HCT116 (cell line): ENCODE results near the gene VEGFA. TPM values are rescaled to one million over a fixed set of nuclear protein-coding genes. Genes with fewer than 3 reads are reported as not detected.
A peak's percentile ranks its signal among the peaks of the same experiment; 100 is the strongest.

ENCODE experiments used
- ATAC-seq: fragments of 200-7000 bp; cut with Tn5 transposase; 2 replicates; pipeline ENCODE4 v1.9.1; 2020; ENCODE audit warnings: mild to moderate bottlenecking, moderate library complexity
- BruUV-seq: library from RNA; stranded (reverse); fragments of 400-500 nt; replicated peaks from 2 replicates; lab custom pipeline; 2021; lab: Mats Ljungman, UMichigan
- CTCF ChIA-PET: fragments of 300-600 bp; sonication (Branson Sonifier 250); formaldehyde crosslinking; loops from one replicate; lab custom pipeline; 2021; ENCODE audit warnings: antibody characterized with exemption; lab: Charles Lee
- POLR2A ChIA-PET: fragments of 300-600, 350-600 bp; sonication (Branson Sonifier 250); formaldehyde crosslinking; loops from one replicate; lab custom pipeline; 2021; ENCODE audit warnings: antibody characterized with exemption; lab: Charles Lee
- RAD21 ChIA-PET, 2 experiments: fragments of 300-600 bp; sonication (Branson Sonifier 250); formaldehyde crosslinking; loops; one replicate each; lab custom pipeline; 2023; ENCODE audit warnings: low total read pairs in 2 of 2; ENCODE audit not compliant: uncharacterized antibody in 2 of 2, unreplicated experiment in 2 of 2, low non-redundant PET in 1 of 2; lab: Charles Lee
- DNase-seq: peaks from one replicate; pipeline ENCODE4 v3.0.0-alpha.2; 2010; ENCODE audit warnings: low read depth, low spot score
- H2AFZ ChIP-seq: fragments of 200-600 bp; shearing (Covaris generic), sonication (generic); 2 replicates; pipeline ENCODE4 v1.6.1; 2017; ENCODE audit warnings: low read depth, mixed run types, mixed read lengths, antibody characterized with exemption, low read length; ENCODE audit not compliant: poor library complexity, severe bottlenecking
- H3K27ac ChIP-seq: 2 replicates; pipeline ENCODE4 v1.5.1; 2012; ENCODE audit warnings: low read depth, low read length
- H3K27me3 ChIP-seq: fragments of 200-600 bp; sonication (generic); 2 replicates; pipeline ENCODE4 v1.6.1; 2016; ENCODE audit warnings: mixed run types, low read length, mixed read lengths; ENCODE audit not compliant: insufficient read depth
- H3K36me3 ChIP-seq, 2 experiments: fragments of 200-500 bp in 1 of 2; fragments of 200-600 bp in 1 of 2; sonication (Bioruptor generic) in 1 of 2; sonication (generic) in 1 of 2; 2 replicates each; pipeline versions ENCODE4 v1.5.1 to v1.6.1; 2014 to 2016; ENCODE audit warnings: low read length in 2 of 2, inconsistent platforms in 1 of 2, mixed read lengths in 1 of 2, mixed run types in 1 of 2; ENCODE audit not compliant: insufficient read depth in 2 of 2, control insufficient read depth in 1 of 2
- H3K4me1 ChIP-seq, 2 experiments: fragments of 200-600 bp in 1 of 2; sonication (generic) in 1 of 2; 2 replicates each; pipeline versions ENCODE4 v1.5.1 to v1.6.1; 2012 to 2017; ENCODE audit warnings: low read length in 2 of 2, inconsistent platforms in 1 of 2, mild to moderate bottlenecking in 1 of 2, mixed read lengths in 1 of 2, mixed run types in 1 of 2, moderate library complexity in 1 of 2; ENCODE audit not compliant: insufficient read depth in 2 of 2, control insufficient read depth in 1 of 2
- H3K4me2 ChIP-seq: fragments of 200-600 bp; sonication (generic); 2 replicates; pipeline ENCODE4 v1.6.1; 2017; ENCODE audit warnings: mixed run types, low read length, mixed read lengths
- H3K4me3 ChIP-seq, 2 experiments: fragments of 200-600 bp in 1 of 2; sonication (generic) in 1 of 2; replicated peaks in 1 of 2; 2 replicates each; pipeline ENCODE4 v1.5.1; 2011 to 2016; ENCODE audit warnings: low read length in 2 of 2, control low read depth in 1 of 2, low read depth in 1 of 2, mild to moderate bottlenecking in 1 of 2, mixed read lengths in 1 of 2, mixed run types in 1 of 2
- H3K79me2 ChIP-seq: fragments of 200-600 bp; sonication (generic); 2 replicates; pipeline ENCODE4 v1.6.1; 2017; ENCODE audit warnings: mild to moderate bottlenecking, mixed run types, low read length, moderate library complexity, mixed read lengths; ENCODE audit not compliant: insufficient read depth
- H3K9ac ChIP-seq: fragments of 200-600 bp; sonication (generic); 2 replicates; pipeline ENCODE4 v1.6.1; 2016; ENCODE audit warnings: low read length, mixed read lengths
- H3K9me2 ChIP-seq: fragments of 200-600 bp; sonication (generic), shearing (Covaris generic); 2 replicates; pipeline ENCODE4 v1.6.1; 2017; ENCODE audit warnings: mixed run types, mild to moderate bottlenecking, moderate library complexity; ENCODE audit not compliant: insufficient read depth
- H3K9me3 ChIP-seq, 2 experiments: fragments of 200-500 bp in 1 of 2; fragments of 200-600 bp in 1 of 2; sonication (Bioruptor generic) in 1 of 2; sonication (generic) in 1 of 2; 2 replicates each; pipeline ENCODE4 v1.6.1; 2014 to 2017; ENCODE audit warnings: low read length in 2 of 2, mixed read lengths in 2 of 2, inconsistent platforms in 1 of 2, low read depth in 1 of 2, mild to moderate bottlenecking in 1 of 2, mixed run types in 1 of 2, moderate library complexity in 1 of 2; ENCODE audit not compliant: control insufficient read depth in 1 of 2, insufficient read depth in 1 of 2
- H4K20me1 ChIP-seq: fragments of 200-600 bp; sonication (generic), shearing (Covaris generic); 2 replicates; pipeline ENCODE4 v1.6.1; 2017; ENCODE audit warnings: mixed run types, mild to moderate bottlenecking, moderate library complexity; ENCODE audit not compliant: insufficient read depth
- CEBPB ChIP-seq: IDR thresholded peaks from 2 replicates; pipeline ENCODE4 v1.6.1; 2012; ENCODE audit warnings: low read depth
- EGR1 ChIP-seq: IDR thresholded peaks from 2 replicates; pipeline ENCODE4 v1.6.1; 2012; ENCODE audit warnings: low read depth
- ELF1 ChIP-seq: IDR thresholded peaks from 2 replicates; pipeline ENCODE4 v1.6.1; 2012; ENCODE audit warnings: low read depth, borderline replicate concordance
- EZH2 ChIP-seq: fragments of 200-600 bp; sonication (generic); IDR thresholded peaks from 2 replicates; pipeline ENCODE4 v1.6.1; 2017; ENCODE audit warnings: antibody characterized with exemption, mixed run types
- FOSL1 ChIP-seq: IDR thresholded peaks from 2 replicates; pipeline ENCODE4 v1.6.1; 2012; ENCODE audit warnings: low read depth
- POLR2AphosphoS5 ChIP-seq: IDR thresholded peaks from 2 replicates; pipeline ENCODE4 v1.6.1; 2011; ENCODE audit warnings: mild to moderate bottlenecking, low read depth, low read length, moderate library complexity
- RAD21 ChIP-seq: IDR thresholded peaks from 2 replicates; pipeline ENCODE4 v1.6.1; 2012; ENCODE audit warnings: low read depth, mild to moderate bottlenecking
- SIN3A ChIP-seq: IDR thresholded peaks from 2 replicates; pipeline ENCODE4 v1.6.1; 2012; ENCODE audit warnings: low read depth
- SP1 ChIP-seq: IDR thresholded peaks from 2 replicates; pipeline ENCODE4 v1.6.1; 2012; ENCODE audit warnings: low read depth
- SRF ChIP-seq: IDR thresholded peaks from 2 replicates; pipeline ENCODE4 v1.6.1; 2012; ENCODE audit warnings: low read depth
- TCF7L2 ChIP-seq: IDR thresholded peaks from 2 replicates; pipeline ENCODE4 v1.7.0; 2011; ENCODE audit warnings: borderline replicate concordance, inconsistent platforms; ENCODE audit not compliant: insufficient read depth, insufficient read length; ENCODE audit errors: extremely low read depth
- YY1 ChIP-seq: IDR thresholded peaks from 2 replicates; pipeline ENCODE4 v1.6.1; 2011; ENCODE audit warnings: low read length, low read depth, moderate library complexity, mild to moderate bottlenecking; ENCODE audit not compliant: insufficient replicate concordance; ENCODE audit errors: extremely low read depth
- ZFX ChIP-seq: fragments of 450-650 bp; IDR thresholded peaks from 2 replicates; pipeline ENCODE4 v1.6.1; 2017
- ZNF274 ChIP-seq: fragments of 200-500 bp; sonication (Bioruptor generic); IDR thresholded peaks from 2 replicates; pipeline ENCODE4 v1.6.1; 2014; ENCODE audit warnings: mild to moderate bottlenecking, low read depth, low read length, inconsistent platforms
- intact Hi-C: fragments of 100-400 bp; cut with micrococcal nuclease; formaldehyde crosslinking; loops from 2 replicates; pipeline ENCODE4 v1.10.0; 2022
- total RNA-seq: library from RNA; stranded (reverse); gene quantifications from one replicate; pipeline ENCODE4 v1.2.1, GENCODE V29; 2021; ENCODE audit not compliant: unreplicated experiment
- TF ChIP-seq, protein P1 (sequence below): IDR thresholded peaks from 2 replicates; pipeline ENCODE4 v1.6.1; 2012
- TF ChIP-seq, protein P2 (sequence below): IDR thresholded peaks from 2 replicates; pipeline ENCODE4 v1.6.1; 2012
- TF ChIP-seq, protein P3 (sequence below), 3 experiments: fragments of 200-600 bp in 1 of 3; sonication (generic) in 1 of 3; IDR thresholded peaks in 2 of 3; conservative IDR thresholded peaks in 1 of 3; 2 replicates each; pipeline ENCODE4 v1.5.1; 2012 to 2017; ENCODE audit warnings: low read depth in 2 of 3, low read length in 2 of 3, antibody characterized with exemption in 1 of 3, borderline replicate concordance in 1 of 3, control low read depth in 1 of 3, mild to moderate bottlenecking in 1 of 3, mixed read lengths in 1 of 3, mixed run types in 1 of 3, moderate library complexity in 1 of 3; ENCODE audit not compliant: insufficient read depth in 1 of 3

VEGFA gene
- total RNA-seq, 1 experiment from 2014 or later, result 112 TPM

DNA sequence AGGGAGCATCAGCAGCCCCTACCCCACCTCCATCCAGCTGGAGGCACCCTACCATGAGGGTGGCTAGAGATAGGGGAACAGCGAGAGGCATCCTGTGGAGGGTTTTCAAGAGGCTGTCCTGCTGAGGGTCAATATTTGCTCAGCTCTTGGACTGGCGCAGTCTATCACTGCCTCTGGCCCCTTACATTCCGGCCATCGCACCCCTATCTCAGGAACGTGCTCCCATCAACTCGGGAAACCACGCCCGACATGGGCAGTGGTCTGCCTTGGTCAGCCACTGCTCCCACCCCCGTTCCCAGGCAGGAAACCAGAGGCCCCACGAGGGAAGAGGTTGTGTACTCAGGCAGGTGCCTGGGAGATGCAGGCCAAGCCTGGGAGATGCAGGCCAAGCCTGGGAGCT lies 57.9 kb downstream of the VEGFA start:
- no peak overlapping the region for H3K27ac ChIP-seq
- H2AFZ ChIP-seq, result no peak overlapping the region
- CTCF ChIA-PET, result no interaction called here
- H3K4me2 ChIP-seq, result no peak overlapping the region
- H3K36me3 ChIP-seq, result no peaks in the 10 kb centered on the region
- no peaks in the 10 kb centered on the region; the same call in 1 of the 2 replicates for H3K27me3 ChIP-seq
- H4K20me1 ChIP-seq, result no peaks in the 10 kb centered on the region
- H3K4me3 ChIP-seq, result no peak overlapping the region
- no peak for TF ChIP-seq RAD21
- TF ChIP-seq, protein P1, sequence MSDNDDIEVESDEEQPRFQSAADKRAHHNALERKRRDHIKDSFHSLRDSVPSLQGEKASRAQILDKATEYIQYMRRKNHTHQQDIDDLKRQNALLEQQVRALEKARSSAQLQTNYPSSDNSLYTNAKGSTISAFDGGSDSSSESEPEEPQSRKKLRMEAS, result no peak
- TF ChIP-seq POLR2AphosphoS5, result no peak
- TF ChIP-seq, protein P2, sequence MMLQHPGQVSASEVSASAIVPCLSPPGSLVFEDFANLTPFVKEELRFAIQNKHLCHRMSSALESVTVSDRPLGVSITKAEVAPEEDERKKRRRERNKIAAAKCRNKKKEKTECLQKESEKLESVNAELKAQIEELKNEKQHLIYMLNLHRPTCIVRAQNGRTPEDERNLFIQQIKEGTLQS, result no peak
- H3K4me1 ChIP-seq, result no peaks in the 10 kb centered on the region
- no TSS peak for BruUV-seq
- ATAC-seq (no peak), DNase-seq (no peak)
- no peaks in the 10 kb centered on the region for H3K9me2 ChIP-seq
- intact Hi-C loops, result no loop called here
- H3K79me2 ChIP-seq, result no peaks in the 10 kb centered on the region
- POLR2A ChIA-PET, result no interaction called here
- RAD21 ChIA-PET, result no interaction called here
- no peak overlapping the region for H3K9ac ChIP-seq
- H3K9me3 ChIP-seq, result no peaks in the 10 kb centered on the region

DNA sequence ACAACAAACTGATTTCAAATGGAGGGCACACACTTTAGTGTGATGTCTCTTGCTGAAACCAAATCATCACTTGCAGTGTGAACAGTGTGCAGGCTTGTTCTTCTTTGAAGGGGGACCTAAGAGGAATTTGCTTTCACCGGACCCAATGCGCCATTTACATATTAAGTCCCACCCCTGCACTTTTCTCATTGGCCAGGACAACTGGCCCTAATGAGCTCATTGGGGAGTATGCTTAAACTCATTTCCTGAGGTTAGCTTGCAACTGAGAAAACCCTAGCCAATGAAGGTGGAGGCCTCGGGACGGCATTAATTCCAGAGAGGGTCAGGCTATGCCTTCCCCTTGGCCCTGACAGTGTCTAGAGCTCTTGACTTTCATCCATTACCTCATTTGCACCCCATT lies 58.7 kb downstream of the VEGFA start:
- no peak overlapping the region for H3K27ac ChIP-seq
- DNase-seq (peak; percentile 28), ATAC-seq (peak; percentile 69; the same call in 1 of the 2 replicates)
- H3K36me3 ChIP-seq, result no peaks in the 10 kb centered on the region
- H3K9me2 ChIP-seq, result no peaks in the 10 kb centered on the region
- H3K4me1 ChIP-seq, result peaks cover 0 to 3% of the 10 kb centered on the region in 2 experiments; a peak in 1 of 4 replicates
- RAD21 ChIA-PET, result no interaction called here
- no peak for TF ChIP-seq EZH2
- TF ChIP-seq, protein P2, result no peak
- TF ChIP-seq SP1, result no peak
- TF ChIP-seq EGR1, result no peak
- no peak for TF ChIP-seq YY1
- TF ChIP-seq CEBPB, result no peak
- TF ChIP-seq ZFX, result no peak
- TF ChIP-seq SIN3A, result no peak
- no peak for TF ChIP-seq FOSL1
- no peak for TF ChIP-seq ELF1
- no peak for TF ChIP-seq ZNF274
- TF ChIP-seq, protein P3, sequence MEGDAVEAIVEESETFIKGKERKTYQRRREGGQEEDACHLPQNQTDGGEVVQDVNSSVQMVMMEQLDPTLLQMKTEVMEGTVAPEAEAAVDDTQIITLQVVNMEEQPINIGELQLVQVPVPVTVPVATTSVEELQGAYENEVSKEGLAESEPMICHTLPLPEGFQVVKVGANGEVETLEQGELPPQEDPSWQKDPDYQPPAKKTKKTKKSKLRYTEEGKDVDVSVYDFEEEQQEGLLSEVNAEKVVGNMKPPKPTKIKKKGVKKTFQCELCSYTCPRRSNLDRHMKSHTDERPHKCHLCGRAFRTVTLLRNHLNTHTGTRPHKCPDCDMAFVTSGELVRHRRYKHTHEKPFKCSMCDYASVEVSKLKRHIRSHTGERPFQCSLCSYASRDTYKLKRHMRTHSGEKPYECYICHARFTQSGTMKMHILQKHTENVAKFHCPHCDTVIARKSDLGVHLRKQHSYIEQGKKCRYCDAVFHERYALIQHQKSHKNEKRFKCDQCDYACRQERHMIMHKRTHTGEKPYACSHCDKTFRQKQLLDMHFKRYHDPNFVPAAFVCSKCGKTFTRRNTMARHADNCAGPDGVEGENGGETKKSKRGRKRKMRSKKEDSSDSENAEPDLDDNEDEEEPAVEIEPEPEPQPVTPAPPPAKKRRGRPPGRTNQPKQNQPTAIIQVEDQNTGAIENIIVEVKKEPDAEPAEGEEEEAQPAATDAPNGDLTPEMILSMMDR (IDR thresholded peaks at IDR 0.05 in 2 of 3, conservative IDR thresholded peaks at IDR 0.05 in 1 of 3; ENCODE audit: borderline replicate concordance in 1 of 3, insufficient read depth in 1 of 3, low read depth in 2 of 3, low read length in 2 of 3), result no peak
- TF ChIP-seq POLR2AphosphoS5, result no peak
- TF ChIP-seq SRF, result no peak
- no peak for TF ChIP-seq TCF7L2
- H3K4me2 ChIP-seq, result no peak overlapping the region
- no TSS peak for BruUV-seq
- CTCF ChIA-PET, result interaction anchor here (1.1 kb wide), 1 partner anchor 29 kb away, joined by 3 read pairs; no protein-coding TSS in a partner anchor
- H2AFZ ChIP-seq, result peak overlapping the region; percentile 42
- no peaks in the 10 kb centered on the region for H3K27me3 ChIP-seq
- intact Hi-C loops, result no loop called here
- no peaks in the 10 kb centered on the region for H3K9me3 ChIP-seq
- H4K20me1 ChIP-seq, result no peaks in the 10 kb centered on the region
- no peaks in the 10 kb centered on the region for H3K79me2 ChIP-seq
- no peak overlapping the region for H3K4me3 ChIP-seq
- POLR2A ChIA-PET, result no interaction called here
- H3K9ac ChIP-seq, result no peak overlapping the region
